Activated effector memory CD4-positive, alpha-beta T cell treated with Interleukin-2 at 50 U/mL for 16 hours (primary cell): ENCODE measurements around the gene ZNF76.

Source experiments
- DNase-seq: peaks from one replicate; pipeline ENCODE4 v3.0.0-alpha.2; 2020

ZNF76 gene

GRCh38 chr6:35259194-35259947 is at the start of gene ZNF76:
TSS of gene ZNF76 (plus strand) at chr6:35259735. CDS start at chr6:35281152, 21,417 bp downstream.
- peak; percentile 84 for DNase-seq

- DNase-seq = no peak
Observed at GRCh38 chr6:35213298-35213791, 46.2 kb upstream of the ZNF76 start.

GRCh38 chr6:35213824-35214756 is 45.4 kb upstream of the ZNF76 start, which contains the start of gene SCUBE3:
TSS of gene SCUBE3 (plus strand) at chr6:35213956. CDS start at chr6:35214419, 463 bp downstream.
- no peak for DNase-seq

GRCh38 chr6:35214869-35215664 is 44.5 kb upstream of the ZNF76 start:
- DNase-seq = no peak

GRCh38 chr6:35215665-35216411 is 43.7 kb upstream of the ZNF76 start:
- DNase-seq = no peak

- DNase-seq = no peak
Observed at GRCh38 chr6:35216412-35216732, 43.2 kb upstream of the ZNF76 start.

- DNase-seq = no peak
Observed at GRCh38 chr6:35216851-35217811, 42.4 kb upstream of the ZNF76 start.

- no peak for DNase-seq
Observed at GRCh38 chr6:35218021-35218420, 41.5 kb upstream of the ZNF76 start.

- no peak for DNase-seq
Observed at GRCh38 chr6:35218456-35218855, 41.1 kb upstream of the ZNF76 start.

GRCh38 chr6:35219683-35220326 is 39.7 kb upstream of the ZNF76 start:
- DNase-seq = no peak

- no peak for DNase-seq
Observed at GRCh38 chr6:35220711-35221110, 38.8 kb upstream of the ZNF76 start.

- no peak for DNase-seq
Observed at GRCh38 chr6:35223396-35223795, 36.1 kb upstream of the ZNF76 start.

- DNase-seq = no peak
Observed at GRCh38 chr6:35224720-35225119, 34.8 kb upstream of the ZNF76 start.

GRCh38 chr6:35228481-35228880 is 31.1 kb upstream of the ZNF76 start:
- no peak for DNase-seq

GRCh38 chr6:35229304-35229703 is 30.2 kb upstream of the ZNF76 start:
- DNase-seq = no peak

- DNase-seq = no peak
Observed at GRCh38 chr6:35230498-35230897, 29.0 kb upstream of the ZNF76 start.

GRCh38 chr6:35230950-35231349 is 28.6 kb upstream of the ZNF76 start:
- no peak for DNase-seq

- no peak for DNase-seq
Observed at GRCh38 chr6:35231563-35231962, 28.0 kb upstream of the ZNF76 start.

GRCh38 chr6:35234901-35235300 is 24.6 kb upstream of the ZNF76 start:
- DNase-seq = no peak

- no peak for DNase-seq
Observed at GRCh38 chr6:35236223-35236622, 23.3 kb upstream of the ZNF76 start.
